HG02870 (cell line): Measurements from ENCODE around the gene PRAMEF4.
"Not testable (repeated sequence)": the region's sequence is repeated elsewhere in the genome, so short reads cannot be mapped to it uniquely, and the experiment has no call there.

Experiments
- ATAC-seq: cut with Tn5 transposase; IDR thresholded peaks from one replicate; pipeline ENCODE4 v1.9.1; 2021; ENCODE audit warnings: mild to moderate bottlenecking, moderate library complexity; ENCODE audit not compliant: unreplicated experiment

Gene PRAMEF4

DNA sequence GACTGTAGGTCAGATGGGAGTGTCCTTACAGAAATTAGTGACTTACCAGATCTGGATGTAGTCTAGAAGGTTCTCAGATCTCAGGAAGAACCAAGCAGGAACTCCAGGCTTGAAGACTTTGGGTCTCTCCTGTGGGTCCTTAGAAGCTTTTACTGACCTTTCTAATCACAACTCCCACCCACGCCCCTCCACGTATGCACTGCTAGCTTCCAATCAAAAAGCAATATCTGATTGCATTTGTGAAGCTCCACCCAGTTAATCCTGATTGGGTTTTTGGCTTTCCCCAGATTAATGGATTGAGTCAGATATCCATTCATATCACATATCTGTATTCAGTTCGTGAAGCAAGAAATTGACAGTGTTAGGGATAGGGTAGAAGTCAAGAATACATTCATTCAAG is at the start of gene PRAMEF4:
Gene PRAMEF4, minus strand, starts transcription at position 101 of the 400 bp plus-strand sequence. CDS start 2,807 bp downstream, outside the sequence.
- ATAC-seq, result not testable (repeated sequence)

GRCh38 chr1:12924368-12924767 is 38.4 kb upstream of the PRAMEF4 start:
- not testable (repeated sequence) for ATAC-seq

- not testable (repeated sequence) for ATAC-seq
These were observed 35.7 kb upstream of the PRAMEF4 start for GRCh38 chr1:12921749-12922148.

GRCh38 chr1:12916310-12916709 is 30.3 kb upstream of the PRAMEF4 start, which contains the start of gene PRAMEF7:
TSS of gene PRAMEF7 (plus strand) at chr1:12916610. CDS start at chr1:12917693, 1,083 bp downstream.
- ATAC-seq, result not testable (repeated sequence)

DNA sequence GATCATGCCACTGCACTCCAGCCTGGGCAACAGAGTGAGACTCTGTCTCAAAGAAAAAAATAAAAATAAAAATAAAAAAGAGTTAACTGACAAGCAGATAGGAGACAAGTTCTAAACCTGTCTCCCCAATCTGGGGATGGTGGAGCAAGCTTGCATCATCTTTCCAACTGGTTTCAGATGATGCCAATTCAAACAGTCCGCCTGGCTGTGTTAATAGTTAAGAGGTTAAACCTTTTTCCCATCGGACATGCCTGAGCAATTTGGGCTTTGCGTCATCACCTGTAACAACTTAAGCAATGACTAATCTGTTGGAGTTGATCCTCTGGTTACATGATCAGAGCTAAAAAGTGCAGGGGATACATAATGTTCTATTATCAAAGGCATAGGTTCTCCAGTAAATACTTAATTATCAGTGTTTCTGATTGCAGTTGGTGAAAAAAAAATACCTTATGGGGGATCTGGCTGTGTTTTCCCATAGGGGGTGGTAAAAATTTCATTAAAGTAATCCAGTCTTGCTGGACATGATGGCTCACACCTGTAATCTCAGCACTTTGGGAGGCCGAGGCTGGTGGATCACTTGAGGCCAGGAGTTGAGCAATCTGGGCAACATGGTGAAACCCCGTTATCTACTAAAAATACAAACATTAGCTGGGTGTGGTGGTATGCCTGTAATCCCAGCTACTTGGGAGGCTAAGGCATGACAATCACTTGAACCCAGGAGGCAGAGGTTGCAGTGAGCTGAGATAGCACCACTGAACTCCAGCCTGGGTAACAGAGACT is 18.0 kb upstream of the PRAMEF4 start:
- ATAC-seq, result not testable (repeated sequence)

- not testable (repeated sequence) for ATAC-seq
These were observed 13.2 kb upstream of the PRAMEF4 start for GRCh38 chr1:12899186-12899585.

GRCh38 chr1:12898170-12898569 is 12.2 kb upstream of the PRAMEF4 start, which contains the start of gene PRAMEF10:
TSS of gene PRAMEF10 (minus strand) at chr1:12898270. CDS start at chr1:12895847, 2,423 bp downstream.
- not testable (repeated sequence) for ATAC-seq

DNA sequence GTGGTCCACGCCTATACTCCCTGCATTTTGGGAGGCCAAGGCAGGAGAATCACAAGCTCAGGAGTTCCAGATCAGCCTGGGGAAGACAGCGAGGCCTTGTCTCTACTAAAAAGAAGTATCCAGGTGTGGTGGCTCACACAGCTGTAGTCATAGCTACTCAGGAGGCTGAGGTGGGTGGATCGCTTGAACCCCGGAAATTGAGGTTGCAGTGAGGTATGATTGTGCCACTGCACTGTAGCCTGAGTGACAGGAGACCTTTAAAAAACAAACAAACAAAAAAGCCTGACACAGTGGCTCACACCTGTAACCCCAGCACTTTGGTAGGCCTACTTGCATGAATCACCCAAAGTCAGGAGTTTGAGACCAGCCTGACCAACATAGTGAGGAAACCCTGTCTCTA is 7.5 kb downstream of the PRAMEF4 start:
- ATAC-seq, result not testable (repeated sequence)

DNA sequence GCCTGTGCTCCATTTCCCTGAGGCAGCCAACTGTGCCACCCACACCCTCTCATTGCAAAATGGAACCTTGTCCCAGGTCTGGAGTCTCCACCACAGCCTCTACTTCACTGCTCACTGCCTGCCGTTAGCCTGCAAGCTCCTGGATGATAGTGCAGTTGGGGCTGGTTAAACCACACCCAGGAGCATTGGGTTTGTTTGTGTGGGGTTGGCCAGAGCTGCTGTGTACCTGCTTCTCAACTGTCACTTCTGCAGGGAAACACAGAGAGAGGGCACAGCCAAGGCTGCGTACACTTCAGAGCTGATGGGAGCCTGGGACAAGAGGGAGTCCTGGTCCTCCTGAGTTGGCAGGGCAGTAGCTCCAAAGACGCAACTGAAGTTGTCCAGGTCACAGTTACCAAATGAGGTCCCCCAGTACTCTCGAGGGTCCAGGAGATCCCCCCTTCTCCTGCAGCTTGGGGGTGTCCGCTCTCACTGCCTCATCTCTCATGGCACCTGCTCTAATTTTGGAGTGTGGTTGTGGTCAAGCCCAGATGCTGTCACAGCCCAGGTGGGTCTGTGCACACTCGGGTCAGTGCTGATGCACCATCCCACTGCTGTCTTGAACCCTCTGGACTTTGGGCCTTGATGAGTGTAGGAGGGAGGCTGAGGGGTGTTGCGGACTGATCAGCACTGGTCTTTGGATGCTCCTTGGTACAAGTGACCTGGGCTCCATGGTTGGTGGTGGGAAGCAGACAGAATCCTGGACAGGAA is 22.7 kb downstream of the PRAMEF4 start:
- ATAC-seq, result not testable (repeated sequence)

- not testable (repeated sequence) for ATAC-seq
These were observed 29.2 kb downstream of the PRAMEF4 start, which contains the start of gene PRAMEF2 for GRCh38 chr1:12856786-12857185. TSS of gene PRAMEF2 (plus strand) at chr1:12857086. CDS start at chr1:12859010, 1,924 bp downstream.

DNA sequence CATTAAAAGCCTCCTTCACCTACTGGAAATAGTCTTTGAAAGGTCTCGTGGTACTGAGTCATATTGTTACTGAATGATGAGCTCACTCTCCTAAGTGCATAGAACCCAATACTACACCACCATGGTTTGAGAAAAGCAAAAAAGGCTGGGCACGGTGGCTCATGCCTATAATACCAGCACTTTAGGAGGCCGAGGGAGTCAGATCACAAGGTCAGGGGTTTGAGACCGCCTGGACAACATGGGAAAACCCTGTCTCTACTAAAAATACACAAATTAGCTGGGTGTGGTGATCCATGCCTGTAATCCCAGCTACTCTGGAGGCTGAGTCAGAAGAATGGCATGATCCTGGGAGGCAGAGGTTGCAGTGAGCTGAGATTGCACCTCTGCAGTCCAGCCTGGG is 34.2 kb downstream of the PRAMEF4 start:
- no peak for ATAC-seq

DNA sequence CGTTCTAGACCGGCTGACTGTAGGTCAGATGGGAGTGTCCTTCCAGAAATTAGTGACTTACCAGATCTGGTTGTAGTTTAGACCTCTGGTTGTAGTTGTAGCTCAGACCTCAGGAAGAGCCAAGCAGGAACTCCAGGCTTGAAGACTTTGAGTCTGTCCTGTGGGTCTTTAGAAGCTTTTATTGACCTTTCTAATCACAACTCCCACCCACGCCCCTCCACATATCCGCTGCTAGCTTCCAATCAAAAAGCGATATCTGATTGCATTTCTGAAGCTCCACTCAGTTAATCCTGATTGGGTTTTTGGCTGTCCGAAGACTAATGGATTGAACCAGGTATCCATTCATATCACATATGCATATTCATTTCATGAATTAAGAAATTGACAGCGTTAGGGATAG is 37.4 kb downstream of the PRAMEF4 start, which contains the start of gene HNRNPCL1:
Gene HNRNPCL1, minus strand, starts transcription at position 101 of the 400 bp plus-strand sequence. CDS start 431 bp downstream, outside the sequence.
- not testable (repeated sequence) for ATAC-seq

GRCh38 chr1:12833251-12833650 is 52.8 kb downstream of the PRAMEF4 start:
- ATAC-seq, result not testable (repeated sequence)

- ATAC-seq, result not testable (repeated sequence)
These were observed 54.7 kb downstream of the PRAMEF4 start, which contains the start of gene PRAMEF11 for GRCh38 chr1:12831310-12831709. TSS of gene PRAMEF11 (minus strand) at chr1:12831410. CDS start at chr1:12828789, 2,621 bp downstream.
